22Rv1 (cell line): ENCODE measurements around the gene BBS10.
"Not testable (repeated sequence)": the region's sequence is repeated elsewhere in the genome, so short reads cannot be mapped to it uniquely, and the experiment has no call there.

ENCODE experiments used
- H3K27ac ChIP-seq: fragments of 450-650 bp; 2 replicates; pipeline ENCODE4 v1.5.1; 2017
- CTCF ChIP-seq: fragments of 450-650 bp; IDR thresholded peaks from 2 replicates; pipeline ENCODE4 v1.5.1; 2017; ENCODE audit warnings: mild to moderate bottlenecking
- ZFX ChIP-seq: fragments of 450-650 bp; IDR thresholded peaks from 2 replicates; pipeline ENCODE4 v1.6.1; 2017; ENCODE audit warnings: antibody characterized with exemption, borderline replicate concordance

Gene BBS10

DNA sequence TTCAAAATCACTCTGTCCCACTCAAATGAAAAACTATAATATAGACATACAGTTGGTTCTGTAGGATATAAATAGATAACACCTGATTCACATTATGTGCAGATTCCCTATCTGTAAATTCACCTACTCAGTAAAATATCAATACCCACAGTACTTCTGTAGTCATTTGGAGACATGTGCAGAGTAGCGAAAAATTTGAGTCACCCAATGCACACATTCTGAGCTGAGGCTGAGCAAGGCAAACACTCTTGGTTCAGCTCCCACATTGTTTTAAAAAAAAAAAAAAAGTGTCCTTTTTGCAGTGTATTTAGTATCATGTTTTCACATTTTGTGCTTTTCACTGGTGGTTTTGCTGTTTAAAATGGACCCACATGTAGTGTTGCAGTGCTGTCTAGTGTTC is 27.3 kb upstream of the BBS10 start:
- TF ChIP-seq ZFX = no peak
- no peak for TF ChIP-seq CTCF
- peak overlapping the region; percentile 71 for H3K27ac ChIP-seq

DNA sequence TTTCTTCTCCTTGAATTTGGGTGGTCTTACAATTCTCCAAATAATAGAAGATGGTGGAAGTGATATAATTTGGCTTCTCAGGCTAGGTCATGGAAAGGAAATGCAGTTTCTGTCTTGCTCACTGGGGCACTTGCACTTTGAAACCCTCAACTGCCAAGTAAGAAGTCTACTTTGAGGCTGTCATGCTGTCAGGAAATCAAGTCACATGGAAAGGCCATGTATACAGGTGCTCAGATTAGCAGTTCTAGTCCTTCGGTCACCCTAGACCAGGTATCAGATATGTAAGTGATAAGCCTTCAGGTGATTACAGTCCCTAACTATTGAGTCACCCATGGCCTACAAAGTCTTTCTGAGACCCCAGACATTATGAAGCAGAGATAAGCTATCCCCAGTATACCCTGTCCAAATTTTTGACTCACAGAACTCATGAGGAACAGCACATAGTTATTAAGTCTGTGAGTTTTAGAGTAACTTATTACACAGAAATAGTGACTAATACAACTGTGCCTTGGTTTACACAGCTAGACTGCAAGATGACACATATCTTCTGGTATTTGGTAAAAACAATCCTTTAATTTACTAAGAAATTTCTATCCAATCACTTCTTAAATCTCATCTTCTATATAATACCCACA is 26.3 kb upstream of the BBS10 start:
- no peak for TF ChIP-seq ZFX
- no peak for TF ChIP-seq CTCF
- H3K27ac ChIP-seq = no peak overlapping the region

DNA sequence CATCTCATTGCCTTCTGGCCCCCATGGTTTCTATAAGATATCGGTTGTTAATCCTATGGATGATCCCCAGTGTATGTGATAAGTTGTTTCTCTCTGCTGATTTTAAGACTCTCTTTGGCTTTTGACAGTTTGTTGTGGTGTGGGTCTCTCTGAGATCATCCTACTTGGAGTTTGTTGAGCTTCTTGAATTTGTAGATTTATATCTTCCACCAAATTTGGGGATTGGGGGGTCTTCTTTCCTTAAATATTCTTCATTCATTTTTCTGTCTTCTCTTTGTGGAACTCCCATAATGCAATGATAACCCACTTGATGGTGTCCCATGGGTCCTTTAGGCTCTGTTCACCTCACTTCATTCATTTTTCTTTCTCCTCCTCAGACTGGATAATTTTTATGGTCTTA is 20.0 kb upstream of the BBS10 start:
- no peak overlapping the region for H3K27ac ChIP-seq
- no peak for TF ChIP-seq ZFX
- TF ChIP-seq CTCF = no peak

DNA sequence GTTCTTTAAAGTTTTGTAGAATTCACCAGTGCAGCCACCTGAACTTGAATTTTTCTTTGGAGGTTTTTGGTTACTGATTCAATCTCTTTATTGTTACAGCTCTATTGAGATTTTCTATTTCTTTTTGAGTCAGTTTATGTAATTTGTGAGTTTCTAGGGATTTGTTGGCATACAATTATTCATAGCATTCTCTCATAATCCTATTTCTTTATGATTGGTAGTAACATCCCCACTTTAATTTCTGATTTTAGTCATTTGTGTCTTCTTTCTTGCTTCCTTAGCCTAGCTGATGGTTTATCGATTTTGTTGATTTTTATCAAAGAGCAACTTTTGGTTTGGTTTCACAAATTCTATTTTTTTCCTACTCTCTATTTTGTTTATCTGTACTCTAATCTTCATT is 17.9 kb upstream of the BBS10 start:
- TF ChIP-seq ZFX (no peak), CTCF (no peak)
- no peak overlapping the region for H3K27ac ChIP-seq

- H3K27ac ChIP-seq = not testable (repeated sequence)
Measured at GRCh38 chr12:76364131-76364530, 15.9 kb upstream of the BBS10 start.

GRCh38 chr12:76360316-76360715 is 12.1 kb upstream of the BBS10 start:
- no peak overlapping the region for H3K27ac ChIP-seq
- TF ChIP-seq CTCF (no peak), ZFX (no peak)

- no peak overlapping the region for H3K27ac ChIP-seq
- TF ChIP-seq ZFX = no peak
- TF ChIP-seq CTCF = no peak
Measured at GRCh38 chr12:76356071-76356470, 7.9 kb upstream of the BBS10 start.

- TF ChIP-seq ZFX = no peak
- no peak for TF ChIP-seq CTCF
- H3K27ac ChIP-seq = peak overlapping the region; percentile 73
Measured at GRCh38 chr12:76346798-76347420, 1.3 kb downstream of the BBS10 start.
